ENCODE measurements around the gene COPG2. TPM values are rescaled to one million over a fixed set of nuclear protein-coding genes. Genes with fewer than 3 reads are reported as not detected.

Gene COPG2
- total RNA-seq, 4 donors from 2014 or later, result 22.4 to 25.7 (median 24.7) TPM

DNA sequence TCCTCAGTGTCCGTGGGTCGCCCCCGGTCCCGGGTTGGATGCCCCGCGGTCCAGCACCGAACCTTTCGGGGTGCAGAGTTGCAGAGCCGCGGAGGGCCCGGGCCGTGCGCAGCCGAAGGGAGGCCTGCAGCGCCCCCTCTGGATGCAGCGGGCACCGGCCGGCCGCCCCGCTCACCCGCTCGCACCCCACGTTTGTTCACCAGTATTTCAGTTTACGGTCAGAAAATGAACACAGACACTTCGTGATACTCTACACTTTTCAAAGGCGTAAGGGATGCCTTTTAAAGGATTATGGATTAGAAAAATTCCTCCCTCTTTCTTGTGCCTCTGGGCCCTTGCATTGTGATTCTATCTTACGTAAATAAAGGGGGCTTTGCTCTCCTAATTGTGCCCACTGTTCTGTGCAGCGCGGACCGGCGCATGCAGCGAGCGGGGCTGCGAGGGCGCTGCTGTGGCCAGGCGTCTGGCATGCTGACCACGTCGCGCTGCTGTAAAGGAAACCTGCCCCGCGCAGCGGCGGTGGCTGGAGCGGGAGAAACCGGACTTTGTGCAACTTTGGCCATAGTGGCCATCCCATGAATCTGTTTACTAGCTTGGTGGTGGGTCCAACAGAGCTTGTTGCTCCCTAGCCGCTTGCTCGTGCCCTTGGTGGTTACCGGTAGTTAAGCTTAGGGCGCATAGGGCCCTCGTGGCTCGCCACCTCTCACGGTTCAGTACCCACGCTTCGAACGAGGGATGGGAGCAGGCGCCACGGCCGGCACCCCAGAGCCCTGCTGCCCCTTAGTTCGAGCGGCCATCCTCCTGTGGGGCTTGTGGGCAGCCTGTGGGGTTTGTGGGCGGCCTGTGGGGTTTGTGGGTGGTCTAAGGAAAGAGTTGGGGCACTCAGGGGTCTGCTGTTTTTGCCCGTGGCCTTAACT is 177.4 kb downstream of the COPG2 start:
- Histone ChIP-seq H3K4me1 (no peaks in the 10 kb centered on the region), H3K4me3 (replicated peaks in 1 of 3) (peak overlapping the region in 1 of 3 donors; percentile 23), H3K27ac (no peak overlapping the region), H3K9me3 (no peaks in the 10 kb centered on the region), H3K27me3 (no peaks in the 10 kb centered on the region), H3K36me3 (no peaks in the 10 kb centered on the region)
- peak; percentile 44 to 51 for DNase-seq
- WGBS, 2 donors, result 40 to 64% methylated on average over 50 to 51 of the region's 62 CpGs
- TF ChIP-seq, protein P1, sequence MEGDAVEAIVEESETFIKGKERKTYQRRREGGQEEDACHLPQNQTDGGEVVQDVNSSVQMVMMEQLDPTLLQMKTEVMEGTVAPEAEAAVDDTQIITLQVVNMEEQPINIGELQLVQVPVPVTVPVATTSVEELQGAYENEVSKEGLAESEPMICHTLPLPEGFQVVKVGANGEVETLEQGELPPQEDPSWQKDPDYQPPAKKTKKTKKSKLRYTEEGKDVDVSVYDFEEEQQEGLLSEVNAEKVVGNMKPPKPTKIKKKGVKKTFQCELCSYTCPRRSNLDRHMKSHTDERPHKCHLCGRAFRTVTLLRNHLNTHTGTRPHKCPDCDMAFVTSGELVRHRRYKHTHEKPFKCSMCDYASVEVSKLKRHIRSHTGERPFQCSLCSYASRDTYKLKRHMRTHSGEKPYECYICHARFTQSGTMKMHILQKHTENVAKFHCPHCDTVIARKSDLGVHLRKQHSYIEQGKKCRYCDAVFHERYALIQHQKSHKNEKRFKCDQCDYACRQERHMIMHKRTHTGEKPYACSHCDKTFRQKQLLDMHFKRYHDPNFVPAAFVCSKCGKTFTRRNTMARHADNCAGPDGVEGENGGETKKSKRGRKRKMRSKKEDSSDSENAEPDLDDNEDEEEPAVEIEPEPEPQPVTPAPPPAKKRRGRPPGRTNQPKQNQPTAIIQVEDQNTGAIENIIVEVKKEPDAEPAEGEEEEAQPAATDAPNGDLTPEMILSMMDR (IDR thresholded peaks at IDR 0.05), result peak in 5 of 6 experiments; percentile 17 to 56 (median 40)
- no peak for TF ChIP-seq POLR2A (IDR thresholded peaks at IDR 0.05)
- intact Hi-C loops (cut with DNase I), result loop anchor here (10.0 kb wide), 1 partner anchor 426 kb away; no protein-coding TSS in a partner anchor

DNA sequence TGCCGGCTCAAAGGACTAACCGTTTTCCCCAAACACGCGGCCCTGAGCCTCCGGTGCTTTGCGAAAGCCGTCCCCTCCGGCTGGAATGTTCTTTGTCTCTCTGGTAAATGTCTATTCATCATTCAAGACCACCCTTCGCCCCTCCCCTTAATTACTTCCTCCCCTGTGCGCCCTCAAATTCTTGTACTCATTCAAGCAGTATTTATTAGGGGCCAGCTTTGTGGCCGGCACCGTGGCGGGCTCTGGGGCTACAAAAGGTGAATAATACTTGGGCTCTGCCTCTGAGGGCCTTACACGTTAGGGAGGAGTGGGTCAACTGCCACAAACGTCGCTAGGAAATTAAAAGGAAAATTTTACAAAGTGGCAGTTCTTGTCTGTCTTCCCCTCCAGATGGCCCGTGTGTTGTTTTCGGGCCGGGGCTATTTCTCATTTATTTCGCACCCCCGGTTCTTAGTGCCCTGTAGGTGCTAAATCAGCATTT is 178.2 kb downstream of the COPG2 start:
- 82 to 83% methylated on average over 21 of the region's 21 CpGs for WGBS, 2 donors
- no peak for DNase-seq
- H3K4me3 ChIP-seq (replicated peaks in 1 of 3), result peak overlapping the region in 1 of 3 donors; percentile 23

DNA sequence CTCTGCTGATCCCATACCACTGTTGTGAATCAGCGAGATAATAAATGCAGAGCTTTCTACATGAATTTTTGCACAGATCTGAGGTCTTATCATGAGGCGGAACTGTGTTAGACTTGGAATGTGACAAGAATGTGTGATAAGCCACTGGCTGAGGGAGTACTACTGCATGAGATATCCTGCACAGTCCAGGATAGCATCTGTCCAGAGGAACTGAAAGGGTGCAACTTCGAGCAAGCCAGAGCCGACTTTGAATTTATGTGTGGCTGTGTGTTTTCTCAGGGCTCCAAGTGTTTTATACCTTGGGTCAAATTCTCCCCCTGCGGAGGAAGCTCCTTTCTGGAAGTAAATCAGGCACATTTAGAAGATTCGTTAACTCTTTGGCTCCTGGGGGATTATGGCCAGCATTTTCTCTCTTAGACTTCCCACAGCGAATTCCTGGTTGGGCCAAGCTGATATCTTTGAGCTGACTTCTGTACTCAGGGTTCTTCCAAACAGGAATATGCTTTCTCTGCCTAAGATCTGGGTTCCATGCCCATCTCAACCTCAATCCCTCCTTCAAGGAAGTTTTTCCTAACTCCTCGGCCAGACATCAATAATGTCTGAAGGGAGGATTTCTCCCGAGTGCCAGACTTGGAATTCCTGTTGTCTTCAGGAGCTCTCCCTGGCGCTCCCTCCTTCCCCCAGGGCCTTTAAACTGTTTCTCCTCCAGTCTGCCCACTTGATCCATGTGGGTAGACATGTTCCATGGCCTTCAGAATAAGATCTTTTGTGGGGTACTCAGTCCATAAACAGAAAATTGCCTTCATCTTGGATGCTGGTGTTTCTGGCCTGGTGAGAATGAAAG is 179.2 kb downstream of the COPG2 start:
- H3K9me3 ChIP-seq, result no peaks in the 10 kb centered on the region
- H3K27me3 ChIP-seq, result no peaks in the 10 kb centered on the region
- TF ChIP-seq, protein P1 (IDR thresholded peaks at IDR 0.05), result no peak
- no peak for TF ChIP-seq POLR2A (IDR thresholded peaks at IDR 0.05)
- DNase-seq, result no peak
- 72 to 73% methylated on average over 10 of the region's 10 CpGs for WGBS, 2 donors
- no peaks in the 10 kb centered on the region for H3K36me3 ChIP-seq
- no peaks in the 10 kb centered on the region for H3K4me1 ChIP-seq
- H3K4me3 ChIP-seq (replicated peaks in 1 of 3), result no peak overlapping the region
- H3K27ac ChIP-seq, result no peak overlapping the region
- intact Hi-C loops (cut with DNase I), result loop anchor here (10.0 kb wide), 1 partner anchor 215 kb away; no protein-coding TSS in a partner anchor

More for the DNA sequence above, 178.2 kb downstream of the COPG2 start:
- intact Hi-C loops (cut with DNase I), result loop anchor here (10.0 kb wide), 1 partner anchor 426 kb away; no protein-coding TSS in a partner anchor
- Histone ChIP-seq H3K4me1 (no peaks in the 10 kb centered on the region), H3K27ac (no peak overlapping the region), H3K9me3 (no peaks in the 10 kb centered on the region), H3K27me3 (no peaks in the 10 kb centered on the region), H3K36me3 (no peaks in the 10 kb centered on the region)
- TF ChIP-seq, protein P1 (IDR thresholded peaks at IDR 0.05), result no peak
- no peak for TF ChIP-seq POLR2A (IDR thresholded peaks at IDR 0.05)

DNA sequence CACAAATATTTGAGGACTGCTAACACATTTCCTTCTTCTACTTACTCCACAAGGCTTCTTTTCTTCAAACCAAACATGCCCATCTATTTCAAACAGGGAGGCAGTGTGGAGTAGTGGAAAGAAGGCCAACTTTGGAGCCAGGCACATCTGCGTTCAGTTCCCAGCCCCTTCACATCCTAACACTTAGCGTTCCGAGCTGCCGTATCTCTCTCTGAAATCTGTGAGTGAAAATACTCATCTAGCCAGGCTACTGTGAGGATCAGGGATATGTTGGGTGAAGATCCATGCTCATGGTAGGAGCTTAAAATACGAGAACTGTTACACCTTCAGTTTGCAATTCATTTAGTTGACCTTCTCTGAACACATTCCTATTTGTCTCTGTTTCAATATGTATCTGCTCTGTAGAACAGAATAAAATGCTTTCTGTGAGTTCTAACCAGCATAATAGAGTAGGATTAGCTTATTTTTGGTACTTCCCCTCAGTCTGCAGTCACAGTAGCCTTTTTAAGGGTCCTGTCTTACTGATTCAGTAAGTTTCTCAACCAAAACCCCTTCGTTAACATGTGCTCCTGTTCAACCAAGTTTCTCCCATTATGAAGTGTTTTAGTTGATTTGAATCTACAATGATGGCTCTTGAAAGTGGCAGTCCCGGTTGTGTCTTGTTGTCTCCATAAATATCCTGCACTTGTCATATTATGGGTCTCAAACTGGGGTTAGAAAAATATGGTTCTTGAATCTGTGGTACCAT is 180.0 kb downstream of the COPG2 start:
- Histone ChIP-seq H3K4me3 (replicated peaks in 1 of 3) (no peak overlapping the region), H3K27me3 (no peaks in the 10 kb centered on the region), H3K36me3 (no peaks in the 10 kb centered on the region), H3K27ac (no peak overlapping the region), H3K4me1 (no peaks in the 10 kb centered on the region), H3K9me3 (no peaks in the 10 kb centered on the region)
- TF ChIP-seq, protein P1 (IDR thresholded peaks at IDR 0.05), result no peak
- TF ChIP-seq POLR2A (IDR thresholded peaks at IDR 0.05), result no peak
- no peak for DNase-seq
- intact Hi-C loops (cut with DNase I), result loop anchor here (10.0 kb wide), 1 partner anchor 214 kb away; no protein-coding TSS in a partner anchor
- 87 to 88% methylated on average over 7 of the region's 7 CpGs for whole genome bisulfite sequencing, 2 donors

All from thyroid gland (tissue), 4 donors.